HEK293 (cell line): ENCODE data around the gene RBM42.

Experiments used
- CTCF ChIA-PET: fragments of 350-600 bp; formaldehyde crosslinking; extraction: SDS; loops from one replicate; lab custom pipeline; 2021; ENCODE audit warnings: antibody characterized with exemption; lab: Yijun Ruan, JAX
- POLR2A ChIA-PET: fragments of 300-600 bp; formaldehyde crosslinking; extraction: SDS; loops from one replicate; lab custom pipeline; 2020; ENCODE audit warnings: antibody characterized with exemption, inconsistent platforms; lab: Yijun Ruan, JAX
- H3K27ac ChIP-seq: fragments of 200-500 bp; sonication (Bioruptor generic); 2 replicates; pipeline ENCODE4 v1.5.1; 2014; ENCODE audit warnings: low read depth, low read length, control low read depth, inconsistent platforms; ENCODE audit errors: extremely low read depth
- H3K36me3 ChIP-seq, 2 experiments: fragments of 200-500 bp in 1 of 2; sonication (Bioruptor generic) in 1 of 2; 1 replicate in 1 of 2; 2 replicates in 1 of 2; pipeline ENCODE4 v1.5.1; 2014 to 2017; ENCODE audit warnings: inconsistent platforms in 2 of 2, low read length in 2 of 2; ENCODE audit not compliant: control insufficient read depth in 2 of 2, insufficient read depth in 1 of 2
- H3K4me1 ChIP-seq: fragments of 200-500 bp; sonication (Bioruptor generic); 2 replicates; pipeline ENCODE4 v1.5.1; 2014; ENCODE audit warnings: mild to moderate bottlenecking, low read length, inconsistent platforms; ENCODE audit not compliant: control insufficient read depth, insufficient read depth
- H3K4me3 ChIP-seq: 2 replicates; pipeline ENCODE4 v1.5.1; 2011; ENCODE audit warnings: low read depth, mild to moderate bottlenecking, control low read depth, low read length, moderate library complexity
- H3K9me3 ChIP-seq: fragments of 200-500 bp; sonication (Bioruptor generic); 2 replicates; pipeline ENCODE4 v1.5.1; 2014; ENCODE audit warnings: low read depth, low read length, inconsistent platforms; ENCODE audit not compliant: control insufficient read depth, insufficient read depth
- MYNN ChIP-seq: fragments of 450-650 bp; formaldehyde crosslinking; IDR thresholded peaks from 2 replicates; pipeline ENCODE4 v1.5.1; 2016; ENCODE audit warnings: missing biosample characterization, missing genetic modification characterization, borderline replicate concordance
- OSR2 ChIP-seq: fragments of 450-650 bp; formaldehyde crosslinking; IDR thresholded peaks from 2 replicates; pipeline ENCODE4 v1.5.1; 2016; ENCODE audit warnings: missing biosample characterization, missing genetic modification characterization
- ZBTB21 ChIP-seq: fragments of 450-650 bp; formaldehyde crosslinking; IDR thresholded peaks from 2 replicates; pipeline ENCODE4 v1.5.1; 2017; ENCODE audit warnings: missing biosample characterization, missing genetic modification characterization
- ZBTB7A ChIP-seq: fragments of 450-650 bp; formaldehyde crosslinking; IDR thresholded peaks from 2 replicates; pipeline ENCODE4 v1.5.1; 2016; ENCODE audit warnings: low read depth, missing biosample characterization, missing genetic modification characterization
- ZBTB8A ChIP-seq: fragments of 450-650 bp; formaldehyde crosslinking; IDR thresholded peaks from 2 replicates; pipeline ENCODE4 v1.5.1; 2016; ENCODE audit warnings: missing biosample characterization, missing genetic modification characterization
- ZEB2 ChIP-seq: fragments of 450-650 bp; formaldehyde crosslinking; IDR thresholded peaks from 2 replicates; pipeline ENCODE4 v1.5.1; 2016; ENCODE audit warnings: missing biosample characterization, missing genetic modification characterization
- ZFP41 ChIP-seq: fragments of 450-650 bp; formaldehyde crosslinking; IDR thresholded peaks from 2 replicates; pipeline ENCODE4 v1.5.1; 2016; ENCODE audit warnings: missing biosample characterization, missing genetic modification characterization, borderline replicate concordance
- ZFP69B ChIP-seq: fragments of 450-650 bp; formaldehyde crosslinking; IDR thresholded peaks from 2 replicates; pipeline ENCODE4 v1.5.1; 2016; ENCODE audit warnings: missing biosample characterization, missing genetic modification characterization
- ZNF221 ChIP-seq: fragments of 450-650 bp; formaldehyde crosslinking; IDR thresholded peaks from 2 replicates; pipeline ENCODE4 v1.5.1; 2017; ENCODE audit warnings: missing biosample characterization, missing genetic modification characterization, borderline replicate concordance
- ZNF239 ChIP-seq: fragments of 450-650 bp; formaldehyde crosslinking; IDR thresholded peaks from 2 replicates; pipeline ENCODE4 v1.5.1; 2016; ENCODE audit warnings: missing biosample characterization, missing genetic modification characterization
- ZNF248 ChIP-seq: fragments of 450-650 bp; formaldehyde crosslinking; IDR thresholded peaks from 2 replicates; pipeline ENCODE4 v1.5.1; 2017; ENCODE audit warnings: missing biosample characterization, missing genetic modification characterization
- ZNF423 ChIP-seq: fragments of 450-650 bp; formaldehyde crosslinking; IDR thresholded peaks from 2 replicates; pipeline ENCODE4 v1.5.1; 2016; ENCODE audit warnings: missing biosample characterization, missing genetic modification characterization
- ZNF426 ChIP-seq: fragments of 450-650 bp; formaldehyde crosslinking; IDR thresholded peaks from 2 replicates; pipeline ENCODE4 v1.5.1; 2017; ENCODE audit warnings: missing biosample characterization, missing genetic modification characterization, mild to moderate bottlenecking, inconsistent platforms, moderate library complexity
- ZNF514 ChIP-seq: fragments of 450-650 bp; formaldehyde crosslinking; IDR thresholded peaks from 2 replicates; pipeline ENCODE4 v1.5.1; 2016; ENCODE audit warnings: missing biosample characterization, missing genetic modification characterization
- ZNF530 ChIP-seq: fragments of 450-650 bp; formaldehyde crosslinking; IDR thresholded peaks from 2 replicates; pipeline ENCODE4 v1.5.1; 2016; ENCODE audit warnings: low read depth, missing biosample characterization, missing genetic modification characterization
- ZNF548 ChIP-seq: fragments of 450-650 bp; formaldehyde crosslinking; IDR thresholded peaks from 2 replicates; pipeline ENCODE4 v1.5.1; 2016; ENCODE audit warnings: missing biosample characterization, missing genetic modification characterization
- ZNF580 ChIP-seq: fragments of 450-650 bp; formaldehyde crosslinking; IDR thresholded peaks from 2 replicates; pipeline ENCODE4 v1.5.1; 2016; ENCODE audit warnings: missing biosample characterization, missing genetic modification characterization
- ZNF600 ChIP-seq: fragments of 450-650 bp; formaldehyde crosslinking; IDR thresholded peaks from 2 replicates; pipeline ENCODE4 v1.5.1; 2016; ENCODE audit warnings: missing biosample characterization, missing genetic modification characterization
- ZNF621 ChIP-seq: fragments of 450-650 bp; formaldehyde crosslinking; IDR thresholded peaks from 2 replicates; pipeline ENCODE4 v1.5.1; 2017; ENCODE audit warnings: missing biosample characterization, missing genetic modification characterization
- ZNF629 ChIP-seq: fragments of 450-650 bp; formaldehyde crosslinking; IDR thresholded peaks from 2 replicates; pipeline ENCODE4 v1.5.1; 2017; ENCODE audit warnings: missing biosample characterization, missing genetic modification characterization
- ZNF645 ChIP-seq: fragments of 450-650 bp; formaldehyde crosslinking; IDR thresholded peaks from 2 replicates; pipeline ENCODE4; 2016; ENCODE audit warnings: missing biosample characterization, missing genetic modification characterization
- ZNF658 ChIP-seq: fragments of 450-650 bp; formaldehyde crosslinking; IDR thresholded peaks from 2 replicates; pipeline ENCODE4; 2016; ENCODE audit warnings: missing biosample characterization, missing genetic modification characterization
- ZNF701 ChIP-seq: fragments of 450-650 bp; formaldehyde crosslinking; IDR thresholded peaks from 2 replicates; pipeline ENCODE4 v1.5.1; 2016; ENCODE audit warnings: missing biosample characterization, missing genetic modification characterization
- ZNF707 ChIP-seq: fragments of 450-650 bp; formaldehyde crosslinking; IDR thresholded peaks from 2 replicates; pipeline ENCODE4 v1.5.1; 2016; ENCODE audit warnings: missing biosample characterization, missing genetic modification characterization
- ZNF76 ChIP-seq: fragments of 450-650 bp; formaldehyde crosslinking; IDR thresholded peaks from 2 replicates; pipeline ENCODE4; 2016; ENCODE audit warnings: low read depth, missing biosample characterization, missing genetic modification characterization, borderline replicate concordance
- ZNF768 ChIP-seq: fragments of 450-650 bp; formaldehyde crosslinking; IDR thresholded peaks from 2 replicates; pipeline ENCODE4 v1.5.1; 2018; ENCODE audit warnings: missing biosample characterization, mild to moderate bottlenecking, missing genetic modification characterization
- ZSCAN23 ChIP-seq: fragments of 450-650 bp; formaldehyde crosslinking; IDR thresholded peaks from 2 replicates; pipeline ENCODE4 v1.5.1; 2016; ENCODE audit warnings: missing biosample characterization, missing genetic modification characterization
- ZSCAN30 ChIP-seq: fragments of 450-650 bp; IDR thresholded peaks from 2 replicates; pipeline ENCODE4 v1.5.1; 2018; ENCODE audit warnings: missing biosample characterization, mild to moderate bottlenecking, missing genetic modification characterization, moderate library complexity
- TF ChIP-seq, protein P1 (sequence below): fragments of 450-650 bp; IDR thresholded peaks from 2 replicates; pipeline ENCODE4 v1.5.1; 2018; ENCODE audit warnings: missing biosample characterization, mild to moderate bottlenecking, missing genetic modification characterization
- TF ChIP-seq, protein P2 (sequence below): sonication (generic); formaldehyde crosslinking; IDR thresholded peaks from 2 replicates; pipeline ENCODE4 v1.8.1; 2022; ENCODE audit warnings: mild to moderate bottlenecking, moderate library complexity, missing genetic modification reagents
- TF ChIP-seq, protein P3 (sequence below): fragments of 450-650 bp; formaldehyde crosslinking; IDR thresholded peaks from 2 replicates; pipeline ENCODE4 v1.5.0; 2017; ENCODE audit warnings: missing biosample characterization, missing genetic modification characterization, borderline replicate concordance

Gene RBM42

DNA sequence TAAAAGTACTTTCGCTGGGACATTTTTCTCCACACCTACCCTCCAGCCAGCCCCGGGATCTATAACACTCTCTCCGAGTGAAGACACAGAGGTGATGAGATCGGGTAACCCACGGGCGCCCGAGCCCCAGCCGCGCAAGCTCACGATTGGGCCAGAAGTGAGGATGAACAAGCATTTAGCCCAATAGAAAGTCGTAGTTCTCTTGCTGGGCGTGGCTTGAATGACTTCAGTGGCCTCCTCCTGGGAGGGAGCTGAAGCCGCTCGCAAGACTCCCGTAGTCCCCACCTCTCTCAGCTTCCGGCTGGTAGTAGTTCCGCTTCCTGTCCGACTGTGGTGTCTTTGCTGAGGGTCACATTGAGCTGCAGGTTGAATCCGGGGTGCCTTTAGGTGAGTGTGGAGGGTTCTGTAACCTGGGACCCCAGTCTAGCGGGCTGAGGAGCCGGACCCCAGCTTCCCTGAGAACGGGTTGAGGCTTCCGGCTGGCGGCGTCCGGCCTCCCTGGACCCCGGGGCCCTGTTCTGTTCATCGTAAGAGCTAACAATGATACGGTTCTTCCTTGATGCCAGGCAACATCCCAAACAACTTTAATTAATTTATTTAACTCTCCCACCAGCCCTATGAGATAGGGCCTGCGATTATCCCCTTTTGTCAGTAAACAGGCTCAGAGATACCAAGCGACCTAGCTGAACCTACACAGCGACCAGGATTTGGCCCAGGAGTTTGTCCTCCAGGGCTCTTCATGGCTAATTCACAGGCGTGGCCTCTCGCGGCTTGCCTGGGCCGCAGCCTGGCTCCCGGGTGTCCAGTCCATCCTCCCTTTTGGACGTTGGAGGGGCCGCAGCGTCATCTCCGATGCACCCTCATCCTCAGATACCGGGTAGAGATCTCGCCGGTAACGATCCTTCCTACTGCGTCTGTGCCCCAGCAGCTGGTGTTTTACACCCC is 19.5 kb downstream of the RBM42 start, which contains the start of gene COX6B1:
TSS of gene COX6B1 (plus strand) at position 307 of the 945 bp plus-strand sequence. CDS start 2,921 bp downstream, outside the sequence.
- Histone ChIP-seq H3K9me3 (no peaks in the 10 kb centered on the region), H3K36me3 (peaks cover 24 to 41% of the 10 kb centered on the region in 2 experiments), H3K27ac (peak within 1 kb of the TSS; percentile 63), H3K4me1 (peaks cover 25% of the 10 kb centered on the region), H3K4me3 (peak within 1 kb of the TSS; percentile 70)
- CTCF ChIA-PET: interaction anchor here (0.6 to 1.8 kb wide), 14 partner anchors 9 to 283 kb away, joined by 3 to 13 read pairs (median 4); no protein-coding TSS in a partner anchor
- POLR2A ChIA-PET: interaction anchor here (0.6 to 2.7 kb wide), 51 partner anchors 8 to 971 kb away, joined by 3 to 65 read pairs (median 5); partner anchors contain the start of genes ALKBH6, HAUS5, LIN37 and POLR2I
- TF ChIP-seq, protein P1, sequence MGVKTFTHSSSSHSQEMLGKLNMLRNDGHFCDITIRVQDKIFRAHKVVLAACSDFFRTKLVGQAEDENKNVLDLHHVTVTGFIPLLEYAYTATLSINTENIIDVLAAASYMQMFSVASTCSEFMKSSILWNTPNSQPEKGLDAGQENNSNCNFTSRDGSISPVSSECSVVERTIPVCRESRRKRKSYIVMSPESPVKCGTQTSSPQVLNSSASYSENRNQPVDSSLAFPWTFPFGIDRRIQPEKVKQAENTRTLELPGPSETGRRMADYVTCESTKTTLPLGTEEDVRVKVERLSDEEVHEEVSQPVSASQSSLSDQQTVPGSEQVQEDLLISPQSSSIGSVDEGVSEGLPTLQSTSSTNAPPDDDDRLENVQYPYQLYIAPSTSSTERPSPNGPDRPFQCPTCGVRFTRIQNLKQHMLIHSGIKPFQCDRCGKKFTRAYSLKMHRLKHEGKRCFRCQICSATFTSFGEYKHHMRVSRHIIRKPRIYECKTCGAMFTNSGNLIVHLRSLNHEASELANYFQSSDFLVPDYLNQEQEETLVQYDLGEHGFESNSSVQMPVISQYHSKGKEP (tag by site-specific recombination): 0 out of 2 replicates have a peak, but pooled peaks have one; percentile 30
- peak; percentile 41 for TF ChIP-seq ZEB2 (tag by site-specific recombination)
- TF ChIP-seq ZNF221 (tag by site-specific recombination): no peak
- TF ChIP-seq ZNF658 (tag by site-specific recombination): no peak
- TF ChIP-seq ZBTB7A (tag by site-specific recombination): peak; percentile 24; the same call in 1 of the 2 replicates
- TF ChIP-seq MYNN (tag by site-specific recombination): no peak
- no peak for TF ChIP-seq ZNF707 (tag by site-specific recombination)
- TF ChIP-seq ZNF514 (tag by site-specific recombination): no peak
- no peak for TF ChIP-seq ZFP69B
- TF ChIP-seq ZNF239 (tag by site-specific recombination): no peak
- TF ChIP-seq ZNF423 (tag by site-specific recombination): no peak
- peak; percentile 24 for TF ChIP-seq ZNF600 (tag by site-specific recombination)
- TF ChIP-seq ZNF426 (tag by site-specific recombination): no peak
- TF ChIP-seq ZNF248 (tag by site-specific recombination): no peak
- peak; percentile 35; the same call in 1 of the 2 replicates for TF ChIP-seq ZNF76
- peak; percentile 63 for TF ChIP-seq ZNF629 (tag by site-specific recombination)
- TF ChIP-seq, protein P2, sequence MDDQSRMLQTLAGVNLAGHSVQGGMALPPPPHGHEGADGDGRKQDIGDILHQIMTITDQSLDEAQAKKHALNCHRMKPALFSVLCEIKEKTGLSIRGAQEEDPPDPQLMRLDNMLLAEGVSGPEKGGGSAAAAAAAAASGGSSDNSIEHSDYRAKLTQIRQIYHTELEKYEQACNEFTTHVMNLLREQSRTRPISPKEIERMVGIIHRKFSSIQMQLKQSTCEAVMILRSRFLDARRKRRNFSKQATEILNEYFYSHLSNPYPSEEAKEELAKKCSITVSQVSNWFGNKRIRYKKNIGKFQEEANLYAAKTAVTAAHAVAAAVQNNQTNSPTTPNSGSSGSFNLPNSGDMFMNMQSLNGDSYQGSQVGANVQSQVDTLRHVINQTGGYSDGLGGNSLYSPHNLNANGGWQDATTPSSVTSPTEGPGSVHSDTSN (CRISPR knock-in tag): no peak; the same call in 1 of the 2 replicates
- no peak; the same call in 1 of the 2 replicates for TF ChIP-seq ZNF645 (tag by site-specific recombination)
- TF ChIP-seq ZSCAN30 (tag by site-specific recombination): no peak
- no peak; the same call in 1 of the 2 replicates for TF ChIP-seq ZNF768 (tag by site-specific recombination)
- no peak for TF ChIP-seq ZNF548
- TF ChIP-seq OSR2 (tag by site-specific recombination): peak; percentile 44; the same call in 1 of the 2 replicates
- peak; percentile 83; the same call in 1 of the 2 replicates for TF ChIP-seq ZNF580
- TF ChIP-seq ZNF530: no peak
- no peak for TF ChIP-seq ZNF621 (tag by site-specific recombination)
- TF ChIP-seq, protein P3, sequence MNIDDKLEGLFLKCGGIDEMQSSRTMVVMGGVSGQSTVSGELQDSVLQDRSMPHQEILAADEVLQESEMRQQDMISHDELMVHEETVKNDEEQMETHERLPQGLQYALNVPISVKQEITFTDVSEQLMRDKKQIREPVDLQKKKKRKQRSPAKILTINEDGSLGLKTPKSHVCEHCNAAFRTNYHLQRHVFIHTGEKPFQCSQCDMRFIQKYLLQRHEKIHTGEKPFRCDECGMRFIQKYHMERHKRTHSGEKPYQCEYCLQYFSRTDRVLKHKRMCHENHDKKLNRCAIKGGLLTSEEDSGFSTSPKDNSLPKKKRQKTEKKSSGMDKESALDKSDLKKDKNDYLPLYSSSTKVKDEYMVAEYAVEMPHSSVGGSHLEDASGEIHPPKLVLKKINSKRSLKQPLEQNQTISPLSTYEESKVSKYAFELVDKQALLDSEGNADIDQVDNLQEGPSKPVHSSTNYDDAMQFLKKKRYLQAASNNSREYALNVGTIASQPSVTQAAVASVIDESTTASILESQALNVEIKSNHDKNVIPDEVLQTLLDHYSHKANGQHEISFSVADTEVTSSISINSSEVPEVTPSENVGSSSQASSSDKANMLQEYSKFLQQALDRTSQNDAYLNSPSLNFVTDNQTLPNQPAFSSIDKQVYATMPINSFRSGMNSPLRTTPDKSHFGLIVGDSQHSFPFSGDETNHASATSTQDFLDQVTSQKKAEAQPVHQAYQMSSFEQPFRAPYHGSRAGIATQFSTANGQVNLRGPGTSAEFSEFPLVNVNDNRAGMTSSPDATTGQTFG (tag by site-specific recombination): no peak
- peak; percentile 46; the same call in 1 of the 2 replicates for TF ChIP-seq ZBTB8A
- TF ChIP-seq ZFP41 (tag by site-specific recombination): no peak
- TF ChIP-seq ZSCAN23: no peak
- TF ChIP-seq ZBTB21: no peak; the same call in 1 of the 2 replicates
- no peak for TF ChIP-seq ZNF701 (tag by site-specific recombination)
